NCI-H187 treated with DMSO at 0.1 percent for 48 hours (cell line): ENCODE measurements around the gene SETD2.
"Not testable (repeated sequence)": the region's sequence is repeated elsewhere in the genome, so short reads cannot be mapped to it uniquely, and the experiment has no call there.

Experiments
- DNase-seq: peaks from one replicate; lab custom pipeline; 2025; lab: John Stamatoyannopoulos, UW

The SETD2 gene

DNA sequence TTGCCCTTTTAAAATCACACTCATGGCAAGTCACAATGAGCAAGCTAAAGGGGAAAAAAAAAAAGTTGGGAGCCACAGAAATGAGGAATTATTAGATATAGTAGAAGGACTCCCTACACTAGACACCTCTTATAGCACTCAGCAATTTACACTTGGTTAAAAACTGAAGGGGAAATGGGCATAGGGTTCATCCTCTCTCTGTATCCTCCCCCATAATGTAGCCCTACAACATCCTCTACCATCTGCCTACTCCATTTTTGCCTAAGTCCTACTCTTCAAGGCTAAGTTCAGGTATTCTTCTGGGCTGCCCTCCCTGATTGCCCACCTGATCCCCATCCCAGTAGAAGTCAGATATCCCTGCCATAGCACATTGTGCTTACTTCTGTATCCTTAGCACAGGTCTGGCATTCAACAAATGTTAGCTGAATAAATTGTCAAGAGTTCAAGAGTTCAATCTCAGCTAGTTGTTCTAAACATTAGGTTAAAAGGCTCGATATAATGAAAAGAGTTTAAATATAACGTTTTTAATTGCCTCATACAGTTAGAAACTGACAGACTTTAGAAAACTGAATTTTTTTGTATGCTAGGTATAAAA lies 14.5 kb downstream of the SETD2 start:
- DNase-seq = no peak

- DNase-seq = no peak
Observed at GRCh38 chr3:47145272-47145671, 18.6 kb downstream of the SETD2 start.

- DNase-seq = no peak
Observed at GRCh38 chr3:47143068-47143467, 20.8 kb downstream of the SETD2 start.

DNA sequence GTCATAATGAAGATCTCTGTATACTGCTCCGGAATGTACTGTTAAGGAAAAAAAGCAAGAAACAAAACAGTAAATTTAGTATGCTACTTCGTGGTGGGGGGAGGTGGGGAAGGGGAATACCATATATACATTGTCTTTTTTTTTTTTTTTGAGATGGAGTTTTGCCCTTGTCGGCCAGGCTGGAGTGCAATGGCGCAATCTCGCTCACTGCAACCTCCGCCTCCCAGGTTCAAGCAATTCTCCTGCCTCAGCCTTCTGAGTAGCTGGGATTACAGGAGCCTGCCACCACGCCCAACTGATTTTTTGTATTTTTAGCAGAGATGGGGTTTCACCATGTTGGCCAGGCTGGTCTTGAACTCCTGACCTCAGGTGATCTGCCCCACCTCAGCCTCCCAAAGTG lies 21.4 kb downstream of the SETD2 start:
- not testable (repeated sequence) for DNase-seq

GRCh38 chr3:47140973-47141461 lies 22.9 kb downstream of the SETD2 start:
- DNase-seq = not testable (repeated sequence)

GRCh38 chr3:47140553-47140952 lies 23.4 kb downstream of the SETD2 start:
- DNase-seq = not testable (repeated sequence)

- no peak for DNase-seq
Observed at GRCh38 chr3:47134311-47134710, 29.6 kb downstream of the SETD2 start.

DNA sequence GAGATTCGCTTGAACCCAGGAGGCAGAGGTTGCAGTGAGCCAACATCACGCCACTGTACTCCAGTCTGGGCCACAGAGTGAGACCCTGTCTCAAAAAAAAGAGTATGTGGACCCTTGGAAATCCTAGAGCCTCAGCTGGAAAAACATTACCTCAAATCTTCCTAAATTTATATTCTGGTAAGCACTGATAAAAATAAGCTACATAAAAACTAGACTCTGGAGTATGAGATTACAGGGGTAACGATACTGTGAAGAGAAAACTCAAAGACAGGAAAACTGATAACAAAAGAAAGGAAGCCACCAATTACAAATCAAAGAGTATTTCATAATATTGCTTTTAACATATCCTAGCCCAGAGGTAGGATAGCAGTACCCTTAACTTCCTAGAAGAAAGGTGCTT lies 30.3 kb downstream of the SETD2 start:
- no peak for DNase-seq

GRCh38 chr3:47130557-47130956 lies 33.4 kb downstream of the SETD2 start:
- no peak for DNase-seq

GRCh38 chr3:47128137-47128536 lies 35.8 kb downstream of the SETD2 start:
- DNase-seq = no peak

DNA sequence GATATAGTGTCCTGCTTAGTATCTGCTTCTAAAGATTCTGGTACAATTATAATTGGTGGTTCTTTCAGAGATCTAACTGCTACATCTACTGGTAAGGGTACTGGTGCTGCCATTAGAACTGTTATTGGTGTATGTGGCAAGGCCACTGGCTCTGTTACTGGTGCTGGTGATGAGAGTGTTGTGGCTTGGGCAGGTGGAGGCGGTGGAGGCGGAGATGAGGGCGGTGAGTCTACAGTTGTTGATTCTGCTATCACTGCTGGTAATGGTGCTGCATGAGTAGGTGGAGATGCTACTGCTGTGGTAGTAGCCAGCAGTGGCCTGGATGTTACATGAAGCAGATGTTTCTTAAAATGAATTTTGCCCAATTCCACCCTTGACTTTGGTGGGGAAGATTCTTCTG lies 40.1 kb downstream of the SETD2 start:
- no peak for DNase-seq

- DNase-seq = no peak
Observed at GRCh38 chr3:47121409-47121808, 42.5 kb downstream of the SETD2 start.

- no peak for DNase-seq
Observed at GRCh38 chr3:47120138-47120537, 43.8 kb downstream of the SETD2 start.

DNA sequence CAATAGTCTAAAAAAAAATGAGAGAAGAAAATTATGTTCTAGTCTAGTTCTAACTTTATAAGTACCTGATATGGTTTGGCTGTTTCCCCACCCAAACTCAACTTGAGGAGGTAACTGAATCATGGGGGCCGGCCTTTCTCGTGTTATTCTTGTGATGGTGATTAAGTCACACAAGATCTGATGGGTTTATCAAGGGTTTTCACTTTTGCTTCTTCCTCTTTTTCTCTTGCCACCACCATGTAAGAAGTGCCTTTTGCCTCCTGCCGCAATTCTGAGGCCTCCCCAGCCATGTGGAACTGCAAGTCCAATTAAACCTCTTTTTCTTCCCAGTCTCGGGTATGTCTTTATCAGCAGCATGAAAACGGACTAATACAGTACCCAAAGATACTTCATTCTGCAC lies 44.5 kb downstream of the SETD2 start:
- not testable (repeated sequence) for DNase-seq

GRCh38 chr3:47117807-47118364 lies 46.0 kb downstream of the SETD2 start:
- DNase-seq = no peak

DNA sequence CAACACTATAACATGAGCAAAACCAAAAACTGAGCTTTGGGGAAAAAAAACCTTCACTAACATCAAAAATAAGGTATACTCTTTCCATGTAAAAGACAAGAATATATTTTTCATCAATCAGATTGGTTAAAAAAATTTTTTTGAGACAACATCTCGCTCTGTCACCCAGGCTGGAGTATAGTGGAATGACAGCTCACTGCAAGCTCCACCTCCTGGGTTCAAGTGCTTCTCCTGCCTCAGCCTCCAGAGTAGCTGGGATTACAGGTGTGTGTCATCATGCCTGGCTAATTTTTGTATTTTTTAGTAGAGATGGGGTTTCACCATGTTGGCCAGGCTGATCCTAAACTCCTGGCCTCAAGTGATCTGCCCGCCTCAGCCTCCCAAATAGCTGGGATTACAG lies 48.4 kb downstream of the SETD2 start:
- not testable (repeated sequence) for DNase-seq

- no peak for DNase-seq
Observed at GRCh38 chr3:47113669-47114365, 50.1 kb downstream of the SETD2 start.

DNA sequence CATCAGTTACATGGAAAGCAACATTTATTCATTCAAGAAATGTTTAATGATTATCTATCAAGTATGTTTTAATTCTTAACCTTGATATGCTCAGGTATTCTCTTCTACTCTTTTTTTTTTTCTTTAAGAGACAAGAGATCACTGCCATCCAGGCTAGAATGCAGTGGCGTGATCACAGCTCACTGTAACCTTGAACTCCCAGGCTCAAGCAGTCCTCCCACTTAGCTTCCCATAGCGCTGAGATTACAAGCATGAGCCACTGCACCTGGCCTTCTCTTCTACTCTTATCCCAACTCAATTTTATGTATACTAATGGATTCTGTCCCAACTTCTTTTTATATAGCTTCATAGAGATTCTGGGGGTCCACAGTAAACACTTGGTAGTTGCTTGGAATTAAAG lies 50.9 kb downstream of the SETD2 start:
- DNase-seq = no peak

DNA sequence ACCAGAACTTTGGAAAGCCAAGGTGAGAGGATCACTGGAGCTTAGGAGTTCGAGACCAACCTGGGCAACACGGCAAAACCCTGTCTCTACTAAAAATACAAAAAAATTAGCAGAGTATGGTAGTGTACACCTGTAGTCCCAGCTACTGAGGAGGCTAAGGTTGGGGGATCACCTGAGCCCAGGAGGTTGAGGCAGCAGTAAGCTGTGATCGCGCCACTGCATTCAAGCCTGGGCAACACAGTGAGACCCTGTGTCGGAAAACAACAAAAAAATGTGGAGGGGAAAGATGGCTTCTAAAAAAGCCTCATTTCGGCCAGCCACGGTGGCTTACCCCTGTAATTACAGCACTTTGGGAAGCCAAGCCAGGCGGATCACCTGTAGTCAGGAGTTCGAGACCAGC lies 54.5 kb downstream of the SETD2 start:
- no peak for DNase-seq

DNA sequence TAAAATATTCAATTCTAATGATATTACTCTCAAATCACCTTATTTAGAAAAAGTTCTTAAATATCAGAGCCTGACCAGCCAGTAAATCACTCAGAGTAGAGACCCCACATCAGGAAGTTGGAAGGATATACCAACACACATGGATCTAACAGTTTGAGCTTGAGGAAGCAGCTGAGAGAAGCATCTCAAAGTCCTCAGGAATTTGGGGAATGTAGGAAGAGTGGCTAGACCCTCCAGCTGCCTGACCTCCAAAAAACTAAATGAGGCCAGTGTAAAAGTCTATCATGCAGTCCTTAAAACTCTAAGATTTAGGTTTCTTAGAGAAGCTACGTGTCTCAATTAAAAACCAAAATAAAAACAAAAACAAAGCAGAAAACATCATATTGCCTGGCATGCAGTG lies 55.4 kb downstream of the SETD2 start:
- no peak for DNase-seq

- no peak for DNase-seq
Observed at GRCh38 chr3:47104259-47104658, 59.7 kb downstream of the SETD2 start.

DNA sequence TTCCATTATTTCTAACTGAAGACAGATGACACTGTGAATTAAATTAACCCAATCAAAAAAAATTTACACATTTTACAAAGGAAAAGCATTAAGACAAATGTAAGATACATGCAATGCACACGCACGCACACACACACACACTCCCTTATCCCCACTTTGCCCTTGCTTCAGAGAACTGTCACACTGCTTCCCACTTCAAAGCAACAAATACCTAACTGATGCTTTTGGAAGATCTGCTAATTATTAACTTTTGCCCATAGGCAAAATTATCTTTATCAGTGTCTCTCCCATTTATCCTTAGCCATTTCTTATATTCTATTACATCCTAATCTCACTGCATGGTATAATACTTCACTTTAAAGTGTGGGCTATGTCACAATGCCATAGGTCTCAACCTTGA lies 60.3 kb downstream of the SETD2 start:
- DNase-seq = no peak

DNA sequence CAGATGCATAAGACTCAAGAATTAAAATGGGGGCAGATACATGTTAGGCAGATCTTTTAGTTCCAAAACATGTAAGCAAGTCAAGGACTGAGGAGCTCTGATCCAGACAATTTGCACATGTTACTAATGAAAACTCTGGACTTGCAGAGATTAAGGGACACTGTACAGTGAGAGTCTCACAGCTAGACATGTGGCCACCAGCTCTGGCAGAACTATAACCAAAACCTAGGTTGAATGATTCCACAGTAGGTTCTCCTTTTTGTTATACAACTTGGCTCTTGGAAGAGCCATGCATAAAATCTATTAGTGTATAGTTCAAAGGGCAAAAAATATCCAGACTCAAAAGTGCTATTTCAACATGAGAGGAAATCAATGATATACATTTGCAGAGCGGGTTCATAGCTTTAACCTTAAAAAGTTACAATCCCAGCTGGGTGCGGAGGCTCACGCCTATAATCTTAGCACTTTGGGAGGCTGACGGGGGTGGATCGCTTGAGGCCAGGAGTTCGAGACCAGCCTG lies 61.8 kb downstream of the SETD2 start:
- no peak for DNase-seq
